Stimulated activated naive CD4-positive, alpha-beta T cell (primary cell): Measurements from ENCODE around the gene ERP27.

Experiments
- DNase-seq, 6 experiments: peaks; one replicate each; lab custom pipeline; 2025; lab: John Stamatoyannopoulos, UW

ERP27 gene

GRCh38 chr12:14903386-14904098, 34.8 kb downstream of the ERP27 start:
- DNase-seq, result no peak

- no peak for DNase-seq
Measured at GRCh38 chr12:14902465-14902864, 35.9 kb downstream of the ERP27 start.

- no peak for DNase-seq
Measured at GRCh38 chr12:14901228-14901562, 37.1 kb downstream of the ERP27 start.

GRCh38 chr12:14900521-14901227, 37.7 kb downstream of the ERP27 start:
- DNase-seq, result no peak

- no peak for DNase-seq
Measured at GRCh38 chr12:14896521-14897169, 41.7 kb downstream of the ERP27 start.

GRCh38 chr12:14893506-14894250, 44.7 kb downstream of the ERP27 start:
- DNase-seq, result no peak

GRCh38 chr12:14892726-14893505, 45.4 kb downstream of the ERP27 start:
- no peak for DNase-seq

- no peak for DNase-seq
Measured at GRCh38 chr12:14890701-14891100, 47.6 kb downstream of the ERP27 start.

GRCh38 chr12:14886271-14886670, 52.1 kb downstream of the ERP27 start:
- DNase-seq, result no peak

- DNase-seq, result no peak
Measured at GRCh38 chr12:14885718-14886221, 52.6 kb downstream of the ERP27 start, which contains the start of gene MGP. Gene MGP (minus strand): TSS chr12:14885854. CDS start chr12:14885791, 63 bp downstream.

- DNase-seq, result peak; percentile 58 to 91 (median 82)
Measured at GRCh38 chr12:14884458-14884878, 53.9 kb downstream of the ERP27 start.

GRCh38 chr12:14883686-14884085, 54.7 kb downstream of the ERP27 start:
- no peak for DNase-seq

- DNase-seq, result peak in 2 of 6 experiments; percentile 27 to 32
Measured at GRCh38 chr12:14880890-14881453, 57.4 kb downstream of the ERP27 start.

- DNase-seq, result no peak
Measured at GRCh38 chr12:14879222-14879933, 59.0 kb downstream of the ERP27 start.

- DNase-seq, result no peak
Measured at GRCh38 chr12:14878488-14878887, 59.8 kb downstream of the ERP27 start.

GRCh38 chr12:14876833-14877232, 61.5 kb downstream of the ERP27 start:
- no peak for DNase-seq

GRCh38 chr12:14874882-14875281, 63.5 kb downstream of the ERP27 start:
- DNase-seq, result no peak

- no peak for DNase-seq
Measured at GRCh38 chr12:14873440-14874185, 64.7 kb downstream of the ERP27 start.

GRCh38 chr12:14871886-14872285, 66.5 kb downstream of the ERP27 start:
- DNase-seq, result no peak

- DNase-seq, result no peak
Measured at GRCh38 chr12:14871247-14871646, 67.1 kb downstream of the ERP27 start.
